Renal pelvis (tissue), 4 donors: ENCODE data around the gene PARD3. TPM values are rescaled to one million over a fixed set of nuclear protein-coding genes. Genes with fewer than 3 reads are reported as not detected.
A peak's percentile ranks its signal among the peaks of the same experiment; 100 is the strongest.
"Not testable (repeated sequence)": the region's sequence is repeated elsewhere in the genome, so short reads cannot be mapped to it uniquely, and the experiment has no call there.

ENCODE experiments used
- DNase-seq: peaks from one replicate; pipeline ENCODE4 v3.0.0-alpha.2; 2013
- polyA plus RNA-seq, 3 donors: library from polyadenylated mRNA; unstranded; fragments of 120-200 nt; gene quantifications; one replicate each; pipeline ENCODE4 v1.2.1, GENCODE V29; 2013; ENCODE audit not compliant: insufficient read length in 3 of 3

PARD3 gene
- polyA plus RNA-seq, 3 donors = 66.9 to 71.1 (median 71.1) TPM

DNA sequence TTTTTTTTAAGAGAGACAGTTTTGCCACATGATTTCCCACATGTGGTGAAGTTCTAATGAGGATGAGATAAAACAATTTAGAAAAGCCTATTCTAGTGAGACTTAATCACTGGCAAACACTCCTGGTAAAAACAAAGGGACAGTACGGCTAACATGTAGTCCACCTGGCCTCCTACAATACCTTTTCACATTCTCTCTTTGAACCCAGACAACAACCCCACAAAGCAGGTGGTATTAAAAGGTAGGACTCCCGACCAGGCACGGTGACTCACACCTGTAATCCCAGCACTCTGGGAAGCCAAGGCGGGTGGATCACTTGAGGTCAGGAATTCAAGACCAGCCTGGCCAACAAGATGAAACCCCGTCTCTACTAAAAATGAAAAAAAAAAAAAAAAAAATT lies 12.4 kb downstream of the PARD3 start:
- no peak for DNase-seq

DNA sequence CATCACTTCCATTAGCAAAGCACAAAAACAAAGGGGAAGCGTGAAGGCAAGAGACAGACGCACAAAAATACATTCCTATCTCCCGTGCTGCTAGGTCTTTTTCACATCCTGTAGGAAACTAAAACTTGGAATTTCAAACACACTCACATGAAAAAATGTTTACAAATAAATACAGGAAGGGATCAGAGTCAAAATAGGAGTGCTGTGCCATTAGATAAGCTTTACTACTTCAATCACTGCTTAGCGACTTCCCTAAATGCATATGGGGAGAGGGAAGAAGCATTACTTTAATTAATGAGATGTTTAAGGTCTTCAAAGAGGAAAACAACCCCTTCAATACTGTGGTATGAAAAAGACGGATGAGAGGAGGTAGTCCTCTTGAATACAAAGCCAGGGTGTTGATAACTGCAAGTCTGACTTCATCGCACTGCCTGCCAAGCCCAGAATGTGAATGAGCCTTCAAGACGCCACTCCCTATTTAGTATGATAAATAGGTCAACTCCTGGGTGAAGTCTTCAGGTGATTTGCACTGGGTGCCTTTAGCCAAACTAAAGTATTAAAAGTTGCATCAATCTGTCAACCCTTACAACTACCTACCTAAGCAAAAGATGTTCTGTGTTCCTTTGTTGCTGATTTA lies 13.9 kb downstream of the PARD3 start:
- DNase-seq = no peak

DNA sequence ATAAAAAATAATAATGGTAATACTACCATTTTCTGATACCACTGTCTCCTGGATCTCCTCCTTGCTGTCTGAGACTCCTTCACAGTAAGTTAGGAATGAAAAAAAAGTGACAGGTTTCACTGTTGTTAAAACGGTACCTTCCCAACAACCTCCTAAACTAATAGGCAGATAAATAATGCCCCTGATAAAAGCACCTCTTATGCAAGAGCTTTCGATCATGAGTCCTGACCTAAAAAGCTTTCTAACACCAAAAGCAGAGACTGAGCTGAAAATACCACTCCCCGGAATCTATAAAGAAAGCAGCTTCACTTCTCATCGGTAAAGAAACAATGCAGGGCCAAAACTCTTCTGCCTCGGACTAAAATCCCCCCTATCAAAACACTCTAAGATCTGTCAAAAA lies 14.5 kb downstream of the PARD3 start:
- no peak for DNase-seq

DNA sequence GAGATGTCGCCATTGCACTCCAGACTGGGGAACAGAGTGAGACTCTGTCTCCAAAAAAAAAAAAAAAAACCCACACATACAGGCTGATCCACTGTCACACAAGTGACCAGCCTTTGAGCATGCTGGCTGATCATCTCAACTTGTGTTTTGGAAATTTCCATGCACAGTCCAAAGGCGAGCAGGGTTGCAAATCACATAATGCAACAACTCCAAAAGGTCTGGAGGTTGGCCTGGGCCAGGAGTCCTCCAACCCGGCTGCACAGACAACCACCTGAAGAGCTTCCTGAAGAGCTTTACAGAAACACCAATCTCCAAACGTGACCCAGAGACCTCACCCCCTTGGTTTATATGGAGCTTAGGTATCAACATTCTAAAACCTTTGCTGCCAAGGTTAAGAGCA lies 16.4 kb downstream of the PARD3 start:
- DNase-seq = no peak

DNA sequence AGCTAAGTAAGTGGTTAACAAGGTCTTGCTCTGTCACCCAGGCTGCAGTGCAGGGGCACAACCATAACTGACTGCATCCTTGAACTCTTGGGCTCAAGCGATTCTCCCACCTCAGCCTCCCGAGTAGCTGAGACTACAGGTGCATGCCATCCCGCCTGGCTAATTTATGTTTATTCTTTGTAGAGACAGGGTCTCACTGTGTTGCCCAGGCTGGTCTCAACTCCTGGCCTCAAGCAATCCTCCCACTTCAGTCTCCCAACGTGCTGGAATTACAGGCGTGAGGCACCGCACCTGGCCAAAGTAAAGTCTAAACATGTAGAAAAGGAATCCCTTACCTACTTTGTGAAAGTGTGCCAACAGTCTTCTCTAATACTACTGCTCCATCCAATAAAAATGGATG lies 17.9 kb downstream of the PARD3 start:
- DNase-seq = no peak

DNA sequence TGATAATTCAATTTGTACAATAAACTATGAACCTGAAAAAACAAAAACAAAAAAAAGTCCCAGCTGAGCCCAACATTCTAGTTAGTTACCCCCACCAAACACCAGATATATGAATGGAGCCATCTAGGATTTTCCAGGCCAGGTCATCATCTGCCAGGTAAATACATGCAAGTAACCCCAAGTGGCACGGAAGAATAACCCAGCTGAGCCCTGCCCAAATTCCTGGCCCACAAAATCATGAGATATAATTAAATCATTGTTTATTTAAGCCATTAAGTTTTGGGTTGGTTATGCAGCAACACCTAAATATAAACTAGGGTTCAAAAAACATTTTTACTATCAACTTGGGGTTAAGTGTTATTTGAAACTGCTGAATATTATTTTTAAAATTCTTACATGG lies 19.0 kb downstream of the PARD3 start:
- no peak for DNase-seq

DNA sequence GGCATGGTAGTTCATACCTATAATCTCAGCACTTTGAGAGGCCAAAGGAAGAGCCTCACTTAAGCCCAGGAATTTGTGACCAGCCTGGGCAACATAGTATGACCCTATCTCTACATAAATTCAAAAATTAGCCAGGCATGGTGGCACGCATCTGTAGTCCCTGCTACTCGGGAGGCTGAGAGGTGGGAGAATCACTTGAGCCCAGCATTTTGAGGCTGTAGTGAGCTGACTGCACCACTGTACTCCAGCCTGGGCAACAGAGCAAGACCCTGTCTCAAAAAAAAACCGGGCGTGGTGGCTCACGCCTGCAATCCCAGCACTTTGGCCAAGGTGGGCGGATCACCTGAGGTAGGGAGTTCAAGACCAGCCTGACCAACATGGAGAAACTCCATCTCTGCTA lies 19.8 kb downstream of the PARD3 start:
- no peak for DNase-seq

DNA sequence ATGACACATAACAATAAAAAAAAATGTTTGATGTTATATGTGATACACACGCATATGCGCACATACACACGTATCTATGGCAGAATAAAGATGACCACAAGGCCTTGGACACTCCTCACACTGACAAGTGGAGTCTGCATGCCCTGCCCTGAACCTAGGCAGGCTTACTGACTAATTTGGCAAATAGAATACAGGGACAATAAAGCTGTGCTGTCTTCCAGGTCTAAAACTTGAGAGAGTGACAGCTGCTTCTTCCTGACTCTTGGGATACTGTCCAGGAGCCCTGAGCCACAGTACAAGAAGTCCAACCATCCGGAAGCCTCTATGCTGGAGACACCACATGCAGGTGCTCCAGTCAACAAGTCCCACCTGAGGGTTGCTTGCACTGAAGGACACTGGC lies 20.3 kb downstream of the PARD3 start:
- no peak for DNase-seq

DNA sequence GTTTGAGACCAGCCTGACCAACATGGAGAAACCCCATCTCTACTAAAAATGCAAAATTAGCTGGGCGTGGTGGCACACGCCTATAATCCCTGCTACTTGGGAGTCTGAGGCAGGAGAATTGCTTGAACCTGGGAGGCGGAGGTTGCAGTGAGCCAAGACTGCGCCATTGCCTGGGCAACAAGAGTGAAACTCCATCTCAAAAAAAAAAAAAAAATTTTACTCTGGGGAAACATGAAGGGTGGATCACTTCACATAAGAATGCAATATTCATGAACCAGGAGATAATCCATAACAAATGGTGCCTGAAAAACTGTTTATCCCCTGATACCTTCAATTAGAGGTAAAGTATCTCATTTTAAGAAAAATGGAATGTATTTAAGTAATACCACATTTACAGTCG lies 21.5 kb downstream of the PARD3 start:
- not testable (repeated sequence) for DNase-seq

DNA sequence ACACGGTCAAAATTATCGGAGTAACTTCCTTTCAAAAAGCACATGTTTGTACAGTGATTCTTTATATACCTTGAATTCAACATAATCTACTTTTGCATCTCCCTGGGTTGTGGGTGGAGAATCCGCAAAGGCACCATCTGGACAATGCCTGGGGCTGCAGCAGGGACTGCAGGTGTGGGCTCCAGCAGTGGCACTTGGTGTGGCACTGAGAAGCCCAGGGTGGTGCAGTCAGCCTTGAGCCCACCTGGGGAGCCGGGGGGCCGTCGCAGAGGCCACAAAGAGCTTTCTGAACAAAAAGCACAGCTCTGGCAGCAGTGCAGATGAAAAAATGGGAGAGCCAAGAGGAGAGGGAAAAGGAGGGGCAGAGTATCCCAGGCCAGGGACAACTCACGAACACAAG lies 22.2 kb downstream of the PARD3 start:
- no peak for DNase-seq

DNA sequence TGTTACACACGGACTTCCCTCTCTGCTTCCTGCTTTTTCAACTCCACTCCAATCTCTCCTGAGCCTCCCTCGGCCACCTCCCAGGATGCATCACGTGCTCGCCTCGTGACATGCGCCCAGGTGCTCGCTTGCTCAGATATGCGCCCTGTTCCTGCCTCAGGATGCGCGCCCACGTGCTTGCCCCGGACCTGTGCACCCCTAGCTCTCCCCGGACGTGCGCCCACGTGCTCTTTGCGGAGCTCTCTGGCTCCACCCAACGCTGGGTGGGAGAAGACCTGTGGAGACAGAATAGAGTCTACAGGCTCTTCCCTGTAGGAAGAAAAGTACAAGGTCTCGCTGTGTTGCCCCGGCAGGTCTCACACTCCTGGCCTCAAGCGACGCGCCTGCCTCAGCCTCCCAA lies 23.1 kb downstream of the PARD3 start:
- no peak for DNase-seq

DNA sequence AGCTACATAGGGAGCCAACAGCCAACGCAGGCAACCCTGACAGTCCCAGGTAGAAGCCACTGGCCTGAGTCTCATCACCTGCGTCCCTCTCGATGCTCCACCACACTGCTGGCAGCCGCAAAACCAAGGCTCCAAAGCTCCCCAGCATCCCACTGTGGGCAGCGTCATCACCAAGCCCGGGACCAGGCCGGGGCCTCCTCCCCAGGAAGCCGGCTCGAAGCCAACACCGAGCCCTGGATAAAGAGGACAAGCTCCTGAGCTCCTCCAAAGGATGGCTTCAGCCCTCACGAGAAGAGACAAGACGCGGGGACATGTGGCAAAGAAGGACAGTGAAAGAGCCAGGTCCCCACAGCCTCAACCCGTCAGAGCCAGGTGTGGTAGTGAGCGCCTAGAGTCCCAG lies 23.9 kb downstream of the PARD3 start:
- no peak for DNase-seq

DNA sequence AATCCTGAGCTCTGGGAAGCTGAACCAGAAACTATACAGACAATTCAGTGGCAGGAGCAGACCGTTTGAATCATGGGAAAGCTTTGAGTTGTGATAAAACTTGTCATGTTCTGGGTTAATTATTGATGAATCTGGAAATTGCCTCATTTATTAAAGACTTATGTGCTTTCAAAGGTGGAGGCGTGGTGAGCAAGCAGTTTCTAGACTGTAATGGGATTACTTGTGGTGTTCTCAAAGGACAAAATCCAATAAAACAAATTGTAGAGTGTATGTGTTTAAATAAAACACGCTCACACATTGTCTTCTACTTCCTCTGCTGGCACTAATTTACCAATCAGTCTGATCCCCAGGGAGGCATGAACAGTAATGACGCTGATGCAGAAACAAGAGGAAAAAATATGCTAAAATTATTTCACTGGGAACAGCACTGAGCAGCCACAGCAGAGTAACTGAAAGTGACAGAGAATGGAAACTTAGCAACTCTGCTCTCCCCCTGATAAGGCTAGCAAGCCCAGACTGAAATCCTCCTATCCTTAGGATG lies 25.1 kb downstream of the PARD3 start:
- DNase-seq = no peak

DNA sequence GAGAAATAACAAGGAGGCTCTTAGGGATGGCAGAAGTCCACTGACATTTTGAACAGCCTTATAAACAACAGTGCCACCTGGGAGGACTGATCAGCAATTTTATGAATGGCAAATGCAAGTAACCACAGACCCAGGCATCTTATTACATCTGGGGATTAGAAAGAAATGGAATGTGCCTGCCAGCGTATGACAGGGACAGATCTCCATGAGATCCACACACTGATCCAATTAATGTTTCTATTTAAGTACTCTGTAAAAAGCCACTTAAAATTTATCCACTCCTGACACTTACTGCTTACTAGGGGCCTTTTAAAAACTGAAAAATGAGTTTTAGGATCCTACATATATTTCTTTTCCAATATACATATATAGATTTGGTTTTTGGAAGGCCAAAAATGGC lies 28.6 kb downstream of the PARD3 start:
- no peak for DNase-seq

DNA sequence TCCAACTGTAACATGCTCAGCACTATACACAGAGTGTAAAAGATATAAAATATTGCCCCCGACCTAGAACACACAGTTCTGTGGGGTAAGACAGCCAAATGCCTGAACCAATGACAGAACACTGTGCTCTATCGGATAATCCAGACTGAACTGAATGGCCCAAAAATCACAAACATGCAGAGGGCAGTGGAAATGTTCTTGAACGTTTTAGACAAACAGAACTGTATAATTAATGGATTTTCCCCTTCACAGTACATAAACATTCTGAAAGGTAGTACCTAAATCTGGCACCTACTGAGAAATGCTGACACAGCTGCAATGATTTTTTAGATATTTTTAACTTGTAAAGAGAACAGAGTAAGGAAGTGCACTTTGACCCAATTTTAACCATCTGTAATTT lies 33.4 kb downstream of the PARD3 start:
- peak; percentile 22 for DNase-seq

DNA sequence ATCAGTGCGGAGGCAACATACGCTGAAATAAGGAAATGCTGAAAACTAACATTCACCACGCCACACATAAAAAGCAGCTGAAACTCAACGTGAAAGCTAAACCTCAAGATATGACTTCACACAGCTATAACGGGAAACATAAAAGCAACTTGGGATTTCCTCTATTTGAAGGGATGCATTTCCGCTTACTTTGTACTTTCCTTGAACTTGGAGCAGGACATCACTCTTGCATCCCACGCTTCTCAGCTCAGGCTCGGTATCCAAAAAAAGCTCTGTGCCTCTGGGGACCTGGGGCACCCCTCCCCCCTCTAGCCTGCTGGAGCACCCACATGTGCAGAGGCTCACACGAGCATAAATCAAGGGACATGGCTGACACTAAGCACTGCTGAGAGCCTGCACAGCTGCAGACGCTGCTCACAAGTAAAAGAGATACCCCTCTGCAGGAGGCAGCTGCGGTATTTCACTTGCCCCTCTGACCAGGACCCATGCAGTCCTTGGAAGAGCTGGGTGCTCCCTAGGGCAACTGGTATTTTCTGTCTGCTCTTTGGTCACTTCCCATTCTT lies 34.2 kb downstream of the PARD3 start:
- peak; percentile 73 for DNase-seq

DNA sequence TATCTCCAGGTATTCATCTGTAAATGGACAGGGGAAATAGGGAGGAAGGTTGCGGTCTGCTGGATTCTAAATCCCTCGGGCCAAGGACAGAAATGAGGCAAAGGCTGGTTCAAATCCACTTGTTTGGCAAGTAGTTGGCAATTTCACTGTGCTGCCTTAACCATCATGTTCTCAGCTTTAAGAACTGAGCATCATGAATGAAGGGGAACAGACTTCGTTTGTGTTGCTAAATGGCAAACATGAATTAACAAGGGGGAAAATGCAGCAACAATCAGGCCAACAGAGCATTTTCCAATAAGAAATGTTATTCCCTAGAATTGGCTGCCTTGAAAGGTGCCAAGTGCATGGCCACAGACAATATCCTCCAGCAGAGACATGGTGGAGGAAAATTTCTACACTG lies 36.9 kb downstream of the PARD3 start:
- no peak for DNase-seq

DNA sequence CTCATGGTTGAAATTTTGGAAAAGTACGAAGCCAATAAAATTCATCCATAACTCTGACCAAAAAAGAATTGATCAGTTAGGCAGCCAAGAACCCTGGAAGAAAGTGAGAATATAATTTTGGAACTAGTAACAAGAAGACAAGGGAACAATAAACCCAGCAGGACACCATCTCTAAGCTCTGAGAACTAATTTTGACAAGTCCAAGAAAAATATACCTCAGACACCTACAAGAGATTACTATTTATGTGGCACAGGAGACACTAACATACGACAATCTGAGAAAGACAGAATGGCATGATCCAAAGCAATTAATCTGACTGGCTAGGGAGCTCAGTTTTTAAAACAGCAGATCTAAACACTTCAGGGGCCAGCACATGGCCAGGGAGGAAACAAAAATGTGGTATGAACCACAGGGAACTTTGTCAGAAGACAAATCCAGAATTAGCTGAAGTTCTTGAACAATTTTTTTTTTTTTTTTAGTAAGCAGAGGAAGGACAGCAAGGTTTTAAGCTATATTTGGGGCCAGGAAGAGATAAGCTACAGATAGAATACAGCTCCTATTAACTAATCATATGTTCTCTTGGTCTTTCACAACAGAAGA lies 38.9 kb downstream of the PARD3 start:
- DNase-seq = no peak

DNA sequence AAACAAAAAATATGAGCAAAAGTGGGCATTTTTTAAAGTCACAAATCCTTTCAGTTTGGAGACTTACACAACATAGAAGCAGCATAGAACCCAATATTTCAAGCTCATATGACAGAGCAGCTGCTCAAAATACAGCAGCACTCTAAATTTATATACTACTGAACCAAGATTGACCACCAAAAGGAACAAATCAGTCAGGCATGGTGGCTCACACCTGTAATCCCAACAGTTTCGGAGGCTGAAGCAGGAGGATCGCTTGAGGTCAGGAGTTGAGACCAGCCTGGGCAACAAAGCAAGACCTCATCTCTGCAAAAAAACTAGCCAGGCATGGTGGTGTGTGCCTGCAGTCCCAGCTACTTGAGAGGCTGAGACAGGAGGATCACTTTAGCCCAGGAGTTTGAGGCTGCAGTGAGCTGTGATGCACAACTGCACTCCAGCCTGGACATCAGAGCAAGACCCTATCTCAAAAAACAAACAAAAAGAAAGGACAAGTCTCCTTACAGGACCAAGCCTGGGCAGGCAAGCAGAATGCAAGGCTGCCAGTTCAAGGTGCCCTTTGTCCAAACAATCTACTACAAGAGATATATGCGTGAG lies 40.0 kb downstream of the PARD3 start:
- no peak for DNase-seq

DNA sequence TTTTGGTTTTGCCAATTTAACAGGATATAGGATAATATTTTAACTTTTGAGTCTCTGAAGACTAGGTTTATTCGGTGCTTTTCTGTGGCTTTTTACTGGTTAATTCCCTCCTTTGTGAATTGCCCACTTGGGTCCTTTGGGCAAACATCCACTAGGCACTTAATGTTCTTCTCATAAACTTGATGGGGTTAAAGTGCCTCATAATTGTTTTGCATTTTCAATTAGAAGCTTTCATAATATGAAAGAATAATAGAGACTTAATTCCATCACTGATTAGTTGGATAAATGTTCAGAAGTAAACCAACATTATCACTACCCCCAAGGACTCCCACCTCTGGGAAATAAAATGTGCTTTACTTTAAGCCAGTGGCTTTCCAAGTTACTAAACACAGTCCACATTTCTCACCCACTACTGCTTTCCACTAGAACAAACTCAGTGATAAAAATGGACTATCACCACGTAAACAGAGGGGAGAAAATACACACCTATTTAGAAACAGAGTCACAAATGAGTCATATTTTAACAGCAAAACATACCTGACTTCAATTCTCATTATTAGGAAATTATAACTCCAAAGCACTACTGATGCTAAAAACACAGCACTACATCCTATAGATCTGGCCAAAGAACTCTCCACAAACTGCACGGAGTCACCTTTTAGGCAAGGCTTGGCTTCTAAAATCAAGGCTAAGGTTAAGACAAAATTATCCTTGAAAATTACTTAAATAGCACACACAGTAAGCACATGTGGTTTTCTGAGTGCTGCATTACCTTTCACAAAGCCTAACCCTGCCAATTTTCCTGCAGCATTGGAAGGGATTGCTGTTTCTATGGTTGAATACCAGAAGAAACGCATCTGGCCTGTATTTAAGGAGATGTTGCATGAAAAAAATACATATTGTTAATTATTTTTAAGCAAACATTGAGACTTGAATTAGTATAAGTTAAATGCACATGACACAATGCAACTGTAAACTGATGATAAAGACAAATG lies 41.2 kb downstream of the PARD3 start:
- no peak for DNase-seq

DNA sequence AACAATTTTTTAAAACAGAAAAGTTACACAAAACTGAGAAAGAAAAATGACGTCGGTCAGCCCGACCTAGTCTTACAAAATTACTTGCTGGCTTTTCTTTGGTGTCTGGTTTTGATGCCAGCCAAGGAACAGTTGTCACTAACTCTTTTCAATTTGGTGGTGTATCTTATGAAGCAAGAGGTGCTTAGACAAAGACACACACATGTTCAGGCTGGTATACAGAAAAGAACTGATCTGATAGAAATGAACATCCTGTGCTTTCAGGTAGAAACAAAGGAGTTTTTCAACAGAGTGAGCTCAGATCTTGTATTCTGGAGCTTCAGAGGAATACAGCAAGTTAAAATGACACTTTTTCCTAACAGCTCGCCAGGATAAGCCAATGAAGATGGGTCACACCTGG lies 43.6 kb downstream of the PARD3 start:
- no peak for DNase-seq

DNA sequence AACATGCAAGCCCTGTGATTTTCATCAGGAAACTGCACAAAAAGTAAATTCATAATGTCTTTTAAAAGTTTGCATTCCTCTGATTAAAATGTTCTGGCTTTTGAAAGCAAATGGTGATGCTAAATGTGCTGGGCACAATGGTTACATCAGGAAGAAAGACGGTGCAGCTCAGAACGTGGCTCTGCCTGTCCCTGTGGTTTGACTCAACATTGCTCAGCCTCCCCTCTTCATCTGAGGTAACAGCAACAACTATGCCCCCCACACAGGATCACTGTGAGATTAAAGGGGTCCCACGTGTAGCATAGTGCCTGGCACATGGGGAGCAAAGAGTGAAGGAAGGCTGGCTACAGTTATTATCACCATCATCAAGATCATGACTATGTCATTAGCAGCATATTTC lies 44.0 kb downstream of the PARD3 start:
- no peak for DNase-seq
